NOMO-1 (cell line): ENCODE data around the gene SPATA45.
A peak's percentile ranks its signal among the peaks of the same experiment; 100 is the strongest.

ENCODE experiments used
- DNase-seq, 2 experiments: peaks; one replicate each; lab custom pipeline; 2025; ENCODE audit not compliant: unreplicated experiment in 2 of 2; lab: John Stamatoyannopoulos, UW

SPATA45 gene

GRCh38 chr1:212782422-212783154 lies 64.9 kb downstream of the SPATA45 start:
- DNase-seq, result peak; percentile 70 to 71

GRCh38 chr1:212781225-212781624 lies 66.2 kb downstream of the SPATA45 start:
- no peak for DNase-seq

GRCh38 chr1:212780759-212781158 lies 66.7 kb downstream of the SPATA45 start:
- DNase-seq, result no peak
